ENCODE measurements around the gene MED1. TPM values are rescaled to one million over a fixed set of nuclear protein-coding genes. Genes with fewer than 3 reads are reported as not detected.

MED1 gene
- total RNA-seq, 1 donor from 2014 or later = 45.9 TPM

DNA sequence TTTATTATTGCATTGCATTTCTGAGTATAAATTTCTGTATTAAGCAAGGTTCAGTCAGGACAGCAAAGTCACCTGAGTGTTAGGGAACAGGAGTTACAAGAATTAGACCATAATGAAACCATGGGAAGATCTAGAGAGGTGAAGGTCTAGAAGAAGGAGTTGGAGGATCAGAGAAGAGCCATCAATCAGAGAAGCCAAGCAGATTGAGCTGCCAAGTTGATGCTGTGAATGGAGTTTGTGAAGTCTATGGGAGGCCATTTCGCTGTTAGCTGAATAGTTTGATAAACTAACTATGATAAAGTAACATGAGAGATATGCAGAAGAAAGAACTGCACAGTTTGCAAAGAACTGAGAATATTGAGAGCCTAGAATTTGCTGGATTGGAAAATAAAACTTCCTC lies 90.0 kb downstream of the MED1 start:
- Mint-ChIP-seq H3K4me3 (ENCODE audit: unreplicated experiment) (no peak overlapping the region), H3K27ac (ENCODE audit: unreplicated experiment) (no peak overlapping the region)
- TF ChIP-seq CTCF (IDR thresholded peaks at IDR 0.05) = no peak

GRCh38 chr17:39360537-39360936 lies 90.5 kb downstream of the MED1 start:
- no peak for DNase-seq (ENCODE audit: extremely low spot score, unreplicated experiment)
- Mint-ChIP-seq H3K27ac (ENCODE audit: unreplicated experiment) (no peak overlapping the region), H3K9me3 (ENCODE audit: unreplicated experiment) (no peaks in the 10 kb centered on the region), H3K4me3 (ENCODE audit: unreplicated experiment) (no peak overlapping the region), H3K27me3 (ENCODE audit: unreplicated experiment) (no peaks in the 10 kb centered on the region), H3K36me3 (ENCODE audit: unreplicated experiment) (no peaks in the 10 kb centered on the region), H3K4me1 (ENCODE audit: unreplicated experiment) (peaks cover 8% of the 10 kb centered on the region)
- TF ChIP-seq CTCF (IDR thresholded peaks at IDR 0.05) = no peak

More for the DNA sequence above, 90.0 kb downstream of the MED1 start:
- H3K27me3 Mint-ChIP-seq (ENCODE audit: unreplicated experiment) = no peaks in the 10 kb centered on the region
- no peaks in the 10 kb centered on the region for H3K9me3 Mint-ChIP-seq (ENCODE audit: unreplicated experiment)
- no peaks in the 10 kb centered on the region for H3K36me3 Mint-ChIP-seq (ENCODE audit: unreplicated experiment)
- H3K4me1 Mint-ChIP-seq (ENCODE audit: unreplicated experiment) = peaks cover 12% of the 10 kb centered on the region
- no peak for DNase-seq (ENCODE audit: extremely low spot score, unreplicated experiment)

- no peak for DNase-seq (ENCODE audit: extremely low spot score, unreplicated experiment)
- Mint-ChIP-seq H3K27me3 (ENCODE audit: unreplicated experiment) (no peaks in the 10 kb centered on the region), H3K9me3 (ENCODE audit: unreplicated experiment) (no peaks in the 10 kb centered on the region), H3K27ac (ENCODE audit: unreplicated experiment) (no peak overlapping the region), H3K36me3 (ENCODE audit: unreplicated experiment) (no peaks in the 10 kb centered on the region), H3K4me1 (ENCODE audit: unreplicated experiment) (peaks cover 3% of the 10 kb centered on the region), H3K4me3 (ENCODE audit: unreplicated experiment) (no peak overlapping the region)
- no peak for TF ChIP-seq CTCF (IDR thresholded peaks at IDR 0.05)
Observed at GRCh38 chr17:39359994-39360393, 91.1 kb downstream of the MED1 start.

- no peak for TF ChIP-seq CTCF (IDR thresholded peaks at IDR 0.05)
- no peak for DNase-seq (ENCODE audit: extremely low spot score, unreplicated experiment)
- Mint-ChIP-seq H3K9me3 (ENCODE audit: unreplicated experiment) (no peaks in the 10 kb centered on the region), H3K4me3 (ENCODE audit: unreplicated experiment) (no peak overlapping the region), H3K36me3 (ENCODE audit: unreplicated experiment) (no peaks in the 10 kb centered on the region), H3K4me1 (ENCODE audit: unreplicated experiment) (no peaks in the 10 kb centered on the region), H3K27me3 (ENCODE audit: unreplicated experiment) (no peaks in the 10 kb centered on the region), H3K27ac (ENCODE audit: unreplicated experiment) (no peak overlapping the region)
Observed at GRCh38 chr17:39357986-39358385, 93.1 kb downstream of the MED1 start.

- no peaks in the 10 kb centered on the region for H3K36me3 Mint-ChIP-seq (ENCODE audit: unreplicated experiment)
- no peak overlapping the region for H3K27ac Mint-ChIP-seq (ENCODE audit: unreplicated experiment)
- no peaks in the 10 kb centered on the region for H3K27me3 Mint-ChIP-seq (ENCODE audit: unreplicated experiment)
- DNase-seq (ENCODE audit: extremely low spot score, unreplicated experiment) = no peak
- no peaks in the 10 kb centered on the region for H3K9me3 Mint-ChIP-seq (ENCODE audit: unreplicated experiment)
- no peaks in the 10 kb centered on the region for H3K4me1 Mint-ChIP-seq (ENCODE audit: unreplicated experiment)
- H3K4me3 Mint-ChIP-seq (ENCODE audit: unreplicated experiment) = no peak overlapping the region
- no peak for TF ChIP-seq CTCF (IDR thresholded peaks at IDR 0.05)
Observed at GRCh38 chr17:39357488-39357887, 93.6 kb downstream of the MED1 start.

Other genes with a start within 250 kb of the MED1 start
- 0.62 and 0.81 TPM in 2 replicates for gene STAC2, start 225.3 kb downstream of the MED1 start, total RNA-seq
- gene FBXL20, start 49.6 kb downstream of the MED1 start, total RNA-seq = 28.0 TPM in 2 replicates
- 57.4 and 59.0 TPM in 2 replicates for gene CDK12, start 10.2 kb upstream of the MED1 start, total RNA-seq
- not detected in 2 replicates for gene NEUROD2, start 156.7 kb upstream of the MED1 start, total RNA-seq
- 4.5 and 6.0 TPM in 2 replicates for gene PPP1R1B, start 175.7 kb upstream of the MED1 start, total RNA-seq
- 55.5 and 68.9 TPM in 2 replicates for gene STARD3, start 185.9 kb upstream of the MED1 start, total RNA-seq
- 0.94 and 1.3 TPM in 2 replicates for gene TCAP, start 214.1 kb upstream of the MED1 start, total RNA-seq
- 1.9 and 2.4 TPM in 2 replicates for gene PNMT, start 217.2 kb upstream of the MED1 start, total RNA-seq
- gene PGAP3, start 236.8 kb upstream of the MED1 start, total RNA-seq = 33.8 and 35.3 TPM in 2 replicates
- gene ERBB2, start 248.8 kb upstream of the MED1 start, total RNA-seq = 66.2 and 69.9 TPM in 2 replicates

Data from osteocyte (in vitro differentiated cells).